Peyer's patch (tissue), 4 donors: ENCODE data around the gene KREMEN1. TPM values are rescaled to one million over a fixed set of nuclear protein-coding genes. Genes with fewer than 3 reads are reported as not detected.

ENCODE experiments used
- DNase-seq, 3 donors: peaks; one replicate each; pipeline ENCODE4 v3.0.0-alpha.2; 2017 to 2019
- H3K27ac ChIP-seq, 4 donors: fragments of 200-600 bp; sonication (generic); one replicate each; pipeline ENCODE4 v1.5.1; 2016 to 2019
- H3K27me3 ChIP-seq, 2 donors: fragments of 200-600 bp; sonication (generic); one replicate each; pipeline ENCODE4 v1.5.1; 2019
- H3K36me3 ChIP-seq, 3 donors: fragments of 200-600 bp; sonication (generic); one replicate each; pipeline ENCODE4 v1.5.1; 2016 to 2019
- H3K4me1 ChIP-seq, 4 donors: fragments of 200-600 bp; sonication (generic); one replicate each; pipeline ENCODE4 v1.5.1; 2016 to 2019
- H3K4me3 ChIP-seq, 4 donors: fragments of 200-600 bp; sonication (generic); 1 replicate in 3 of 4; 2 replicates in 1 of 4; pipeline ENCODE4 v1.5.1; 2016 to 2019; ENCODE audit warnings: mild to moderate bottlenecking in 1 of 4
- H3K9me3 ChIP-seq, 4 donors: fragments of 200-600 bp; sonication (generic); one replicate each; pipeline ENCODE4 v1.5.1; 2016 to 2019; ENCODE audit warnings: mild to moderate bottlenecking in 1 of 4
- POLR2A ChIP-seq, 2 donors: fragments of 450-650 bp; IDR thresholded peaks; one replicate each; pipeline ENCODE4 v1.5.1; 2017; ENCODE audit warnings: antibody characterized with exemption in 2 of 2, mild to moderate bottlenecking in 2 of 2, moderate library complexity in 2 of 2
- total RNA-seq, 4 donors: library from RNA; depleted of rRNA; stranded (reverse); fragments of >200 nt; gene quantifications; one replicate each; pipeline ENCODE4 v1.1.0, GENCODE V29; 2016
- TF ChIP-seq, protein P1 (sequence below), 6 experiments: fragments of 450-650 bp in 4 of 6; fragments of 200-600 bp in 2 of 6; sonication (generic) in 1 of 6; IDR thresholded peaks; one replicate each; pipeline ENCODE4 v1.5.1; 2017 to 2019; ENCODE audit warnings: antibody characterized with exemption in 6 of 6, mild to moderate bottlenecking in 3 of 6, moderate library complexity in 1 of 6

KREMEN1 gene
- total RNA-seq, 4 donors from 2014 or later = 8.2 to 32.2 (median 16.1) TPM

DNA sequence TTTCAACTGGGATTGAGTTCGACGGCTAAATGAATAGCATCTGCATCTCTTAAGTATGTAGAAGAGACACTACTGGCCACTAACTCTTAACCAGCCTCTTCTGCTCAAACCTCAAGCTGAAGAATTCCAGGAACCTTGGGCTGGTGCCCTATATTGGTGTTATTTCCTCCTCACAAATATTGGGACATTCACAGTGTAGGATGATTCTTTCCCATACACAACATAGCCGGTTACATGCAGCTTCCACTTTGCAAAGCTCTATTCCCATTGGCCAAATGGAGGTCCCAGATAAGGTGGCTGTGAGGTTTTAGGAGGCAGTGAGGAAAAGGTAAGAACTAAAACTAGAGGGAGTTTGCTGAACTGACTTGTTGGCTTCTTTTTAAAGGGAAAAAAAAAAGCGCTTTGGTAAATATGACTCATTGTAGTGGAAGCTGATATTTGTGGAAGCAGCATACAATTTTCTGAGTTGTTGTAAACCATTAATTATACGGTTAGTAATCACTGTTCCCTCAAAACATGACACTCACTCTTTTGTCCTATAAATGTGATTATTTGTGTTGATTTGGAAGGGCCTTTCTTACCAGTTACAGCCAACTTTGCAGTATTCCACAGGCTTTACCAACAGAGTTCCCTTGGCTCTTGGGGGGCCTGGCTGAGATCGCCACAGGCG lies 28.8 kb upstream of the KREMEN1 start:
- H3K4me3 ChIP-seq = no peak overlapping the region
- DNase-seq = no peak
- no peaks in the 10 kb centered on the region for H3K9me3 ChIP-seq
- TF ChIP-seq, protein P1, sequence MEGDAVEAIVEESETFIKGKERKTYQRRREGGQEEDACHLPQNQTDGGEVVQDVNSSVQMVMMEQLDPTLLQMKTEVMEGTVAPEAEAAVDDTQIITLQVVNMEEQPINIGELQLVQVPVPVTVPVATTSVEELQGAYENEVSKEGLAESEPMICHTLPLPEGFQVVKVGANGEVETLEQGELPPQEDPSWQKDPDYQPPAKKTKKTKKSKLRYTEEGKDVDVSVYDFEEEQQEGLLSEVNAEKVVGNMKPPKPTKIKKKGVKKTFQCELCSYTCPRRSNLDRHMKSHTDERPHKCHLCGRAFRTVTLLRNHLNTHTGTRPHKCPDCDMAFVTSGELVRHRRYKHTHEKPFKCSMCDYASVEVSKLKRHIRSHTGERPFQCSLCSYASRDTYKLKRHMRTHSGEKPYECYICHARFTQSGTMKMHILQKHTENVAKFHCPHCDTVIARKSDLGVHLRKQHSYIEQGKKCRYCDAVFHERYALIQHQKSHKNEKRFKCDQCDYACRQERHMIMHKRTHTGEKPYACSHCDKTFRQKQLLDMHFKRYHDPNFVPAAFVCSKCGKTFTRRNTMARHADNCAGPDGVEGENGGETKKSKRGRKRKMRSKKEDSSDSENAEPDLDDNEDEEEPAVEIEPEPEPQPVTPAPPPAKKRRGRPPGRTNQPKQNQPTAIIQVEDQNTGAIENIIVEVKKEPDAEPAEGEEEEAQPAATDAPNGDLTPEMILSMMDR (IDR thresholded peaks at IDR 0.05) = no peak
- no peak for TF ChIP-seq POLR2A (IDR thresholded peaks at IDR 0.05)
- no peaks in the 10 kb centered on the region for H3K27me3 ChIP-seq
- H3K4me1 ChIP-seq = peaks cover 0 to 12% (median 0%) of the 10 kb centered on the region in 4 donors
- peak overlapping the region in 3 of 4 donors; percentile 4 to 52 (median 41) for H3K27ac ChIP-seq
- peaks cover 0 to 21% (median 0%) of the 10 kb centered on the region in 3 donors for H3K36me3 ChIP-seq

DNA sequence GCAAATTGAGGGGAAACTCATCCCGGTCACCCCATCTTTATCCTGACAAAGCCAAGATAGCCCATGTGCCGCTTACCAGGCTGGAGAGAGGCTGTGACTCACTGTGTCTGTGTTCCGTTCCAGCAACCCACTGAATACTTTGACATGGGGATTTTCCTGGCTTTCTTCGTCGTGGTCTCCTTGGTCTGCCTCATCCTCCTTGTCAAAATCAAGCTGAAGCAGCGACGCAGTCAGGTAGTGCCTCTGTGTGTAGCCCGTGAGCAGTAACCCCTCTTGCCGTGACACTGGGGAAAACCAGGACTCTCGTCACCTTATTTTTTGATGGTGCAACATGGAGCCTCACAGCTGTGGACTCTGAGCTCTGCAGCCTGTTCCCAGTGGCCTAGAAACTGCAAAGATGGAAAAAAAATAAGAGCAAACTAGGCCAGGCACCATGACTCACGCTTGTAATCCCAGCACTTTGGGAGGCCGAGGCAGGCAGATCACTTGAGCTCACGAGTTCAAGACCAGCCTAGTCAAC lies 28.1 kb upstream of the KREMEN1 start:
- H3K36me3 ChIP-seq = peaks cover 0 to 27% (median 0%) of the 10 kb centered on the region in 3 donors
- peaks cover 0 to 12% (median 0%) of the 10 kb centered on the region in 4 donors for H3K4me1 ChIP-seq
- peak overlapping the region in 3 of 4 donors; percentile 4 to 52 (median 41) for H3K27ac ChIP-seq
- no peak overlapping the region for H3K4me3 ChIP-seq
- H3K9me3 ChIP-seq = no peaks in the 10 kb centered on the region
- TF ChIP-seq, protein P1 (IDR thresholded peaks at IDR 0.05) = no peak
- TF ChIP-seq POLR2A (IDR thresholded peaks at IDR 0.05) = no peak
- no peak for DNase-seq
- H3K27me3 ChIP-seq = no peaks in the 10 kb centered on the region

DNA sequence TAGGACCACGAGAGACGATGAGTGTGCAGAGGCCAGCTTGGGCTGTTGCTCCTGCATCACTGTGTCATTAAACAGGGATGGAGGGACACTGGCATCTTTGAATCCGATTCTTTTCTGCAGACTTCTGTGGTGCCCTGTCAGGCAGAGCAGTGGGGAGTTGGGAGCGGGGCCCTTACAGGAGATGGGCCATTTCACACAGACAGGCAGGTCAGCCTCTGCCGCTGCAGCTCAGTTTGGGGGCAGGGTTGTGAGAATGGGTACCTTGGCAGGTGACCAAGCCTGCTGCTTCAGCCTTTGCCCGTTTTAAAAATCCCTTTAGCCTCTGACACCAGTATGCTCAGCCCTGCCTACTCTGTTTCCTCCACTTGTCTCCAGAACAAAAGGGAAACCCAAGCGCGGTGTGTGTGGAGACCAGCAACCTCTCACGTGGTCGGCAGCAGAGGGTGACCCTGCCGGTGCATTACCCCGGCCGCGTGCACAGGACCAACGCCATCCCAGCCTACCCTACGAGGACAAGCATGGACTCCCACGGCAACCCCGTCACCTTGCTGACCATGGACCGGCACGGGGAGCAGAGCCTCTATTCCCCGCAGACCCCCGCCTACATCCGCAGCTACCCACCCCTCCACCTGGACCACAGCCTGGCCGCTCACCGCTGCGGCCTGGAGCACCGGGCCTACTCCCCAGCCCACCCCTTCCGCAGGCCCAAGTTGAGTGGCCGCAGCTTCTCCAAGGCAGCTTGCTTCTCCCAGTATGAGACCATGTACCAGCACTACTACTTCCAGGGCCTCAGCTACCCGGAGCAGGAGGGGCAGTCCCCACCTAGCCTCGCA lies 23.8 kb upstream of the KREMEN1 start:
- Histone ChIP-seq H3K4me1 (no peaks in the 10 kb centered on the region), H3K9me3 (no peaks in the 10 kb centered on the region), H3K27me3 (no peaks in the 10 kb centered on the region), H3K4me3 (no peak overlapping the region), H3K36me3 (peaks cover 0 to 38% (median 0%) of the 10 kb centered on the region in 3 donors), H3K27ac (no peak overlapping the region)
- DNase-seq = no peak
- TF ChIP-seq, protein P1 (IDR thresholded peaks at IDR 0.05) = no peak
- no peak for TF ChIP-seq POLR2A (IDR thresholded peaks at IDR 0.05)

DNA sequence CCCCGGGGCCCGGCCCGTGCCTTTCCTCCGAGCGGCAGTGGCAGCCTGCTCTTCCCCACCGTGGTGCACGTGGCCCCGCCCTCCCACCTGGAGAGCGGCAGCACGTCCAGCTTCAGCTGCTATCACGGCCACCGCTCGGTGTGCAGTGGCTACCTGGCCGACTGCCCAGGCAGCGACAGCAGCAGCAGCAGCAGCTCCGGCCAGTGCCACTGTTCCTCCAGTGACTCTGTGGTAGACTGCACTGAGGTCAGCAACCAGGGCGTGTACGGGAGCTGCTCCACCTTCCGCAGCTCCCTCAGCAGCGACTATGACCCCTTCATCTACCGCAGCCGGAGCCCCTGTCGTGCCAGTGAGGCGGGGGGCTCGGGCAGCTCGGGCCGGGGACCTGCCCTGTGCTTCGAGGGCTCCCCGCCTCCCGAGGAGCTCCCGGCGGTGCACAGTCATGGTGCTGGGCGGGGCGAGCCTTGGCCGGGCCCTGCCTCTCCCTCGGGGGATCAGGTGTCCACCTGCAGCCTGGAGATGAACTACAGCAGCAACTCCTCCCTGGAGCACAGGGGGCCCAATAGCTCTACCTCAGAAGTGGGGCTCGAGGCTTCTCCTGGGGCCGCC lies 23.1 kb upstream of the KREMEN1 start:
- H3K36me3 ChIP-seq = peaks cover 0 to 38% (median 0%) of the 10 kb centered on the region in 3 donors
- DNase-seq = no peak

DNA sequence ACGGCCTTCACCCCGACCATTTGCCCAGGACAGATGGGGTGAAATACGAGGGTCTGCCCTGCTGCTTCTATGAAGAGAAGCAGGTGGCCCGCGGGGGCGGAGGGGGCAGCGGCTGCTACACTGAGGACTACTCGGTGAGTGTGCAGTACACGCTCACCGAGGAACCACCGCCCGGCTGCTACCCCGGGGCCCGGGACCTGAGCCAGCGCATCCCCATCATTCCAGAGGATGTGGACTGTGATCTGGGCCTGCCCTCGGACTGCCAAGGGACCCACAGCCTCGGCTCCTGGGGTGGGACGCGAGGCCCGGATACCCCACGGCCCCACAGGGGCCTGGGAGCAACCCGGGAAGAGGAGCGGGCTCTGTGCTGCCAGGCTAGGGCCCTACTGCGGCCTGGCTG lies 22.4 kb upstream of the KREMEN1 start:
- H3K27me3 ChIP-seq = no peaks in the 10 kb centered on the region
- no peak overlapping the region for H3K4me3 ChIP-seq
- H3K27ac ChIP-seq = no peak overlapping the region
- H3K9me3 ChIP-seq = no peaks in the 10 kb centered on the region
- no peaks in the 10 kb centered on the region for H3K4me1 ChIP-seq
- peaks cover 0 to 38% (median 0%) of the 10 kb centered on the region in 3 donors for H3K36me3 ChIP-seq
- TF ChIP-seq, protein P1 (IDR thresholded peaks at IDR 0.05) = no peak
- no peak for TF ChIP-seq POLR2A (IDR thresholded peaks at IDR 0.05)
- DNase-seq = no peak

More for the DNA sequence above, 23.1 kb upstream of the KREMEN1 start:
- TF ChIP-seq POLR2A (IDR thresholded peaks at IDR 0.05) = no peak
- TF ChIP-seq, protein P1 (IDR thresholded peaks at IDR 0.05) = no peak
- no peaks in the 10 kb centered on the region for H3K27me3 ChIP-seq
- H3K4me1 ChIP-seq = no peaks in the 10 kb centered on the region
- H3K9me3 ChIP-seq = no peaks in the 10 kb centered on the region
- H3K27ac ChIP-seq = no peak overlapping the region
- H3K4me3 ChIP-seq = no peak overlapping the region
